RWPE2 (cell line): Measurements from ENCODE around the gene DIPK2B.

ENCODE experiments used
- ATAC-seq: fragments of 200-7000 bp; cut with Tn5 transposase; 3 replicates; pipeline ENCODE4 v1.9.1; 2021; ENCODE audit warnings: low read depth
- DNase-seq: peaks from one replicate; pipeline ENCODE4 v3.0.0-alpha.2; 2020; ENCODE audit warnings: low spot score
- H3K27ac ChIP-seq: fragments of 450-650 bp; 2 replicates; pipeline ENCODE4 v1.5.1; 2017; ENCODE audit warnings: mild to moderate bottlenecking; ENCODE audit not compliant: poor library complexity, severe bottlenecking
- H3K27me3 ChIP-seq: fragments of 250-450 bp; sonication (Bioruptor Pico); 2 replicates; pipeline ENCODE4 v1.5.1; 2021; ENCODE audit warnings: mild to moderate bottlenecking, moderate library complexity; ENCODE audit not compliant: insufficient read depth, poor library complexity, severe bottlenecking
- H3K36me3 ChIP-seq: fragments of 250-450 bp; sonication (Bioruptor Pico); 2 replicates; pipeline ENCODE4 v1.5.1; 2020; ENCODE audit warnings: low read depth, mild to moderate bottlenecking, moderate library complexity
- H3K4me1 ChIP-seq: fragments of 250-450 bp; sonication (Bioruptor Pico); 2 replicates; pipeline ENCODE4 v1.5.1; 2021; ENCODE audit warnings: mild to moderate bottlenecking, moderate library complexity; ENCODE audit not compliant: insufficient read depth, poor library complexity, severe bottlenecking
- H3K4me3 ChIP-seq: fragments of 250-450 bp; sonication (Bioruptor Pico); 2 replicates; pipeline ENCODE4 v1.5.1; 2021; ENCODE audit warnings: mild to moderate bottlenecking, moderate library complexity; ENCODE audit not compliant: severe bottlenecking
- H3K9me3 ChIP-seq: fragments of 250-450 bp; sonication (Bioruptor Pico); 2 replicates; pipeline ENCODE4 v1.5.1; 2021; ENCODE audit warnings: mild to moderate bottlenecking, moderate library complexity; ENCODE audit not compliant: severe bottlenecking
- TF ChIP-seq, protein P1 (sequence below): fragments of 450-650 bp; IDR thresholded peaks from one replicate; pipeline ENCODE4 v1.5.1; 2017; ENCODE audit warnings: mild to moderate bottlenecking, moderate library complexity; ENCODE audit not compliant: poor library complexity, severe bottlenecking

Gene DIPK2B

GRCh38 chrX:45198706-45199105, 2.0 kb downstream of the DIPK2B start:
- Histone ChIP-seq H3K27me3 (no peaks in the 10 kb centered on the region), H3K4me3 (no peak overlapping the region), H3K9me3 (no peaks in the 10 kb centered on the region), H3K27ac (no peak overlapping the region), H3K36me3 (no peaks in the 10 kb centered on the region), H3K4me1 (no peaks in the 10 kb centered on the region)
- ATAC-seq, result no peak
- DNase-seq, result no peak
- TF ChIP-seq, protein P1, sequence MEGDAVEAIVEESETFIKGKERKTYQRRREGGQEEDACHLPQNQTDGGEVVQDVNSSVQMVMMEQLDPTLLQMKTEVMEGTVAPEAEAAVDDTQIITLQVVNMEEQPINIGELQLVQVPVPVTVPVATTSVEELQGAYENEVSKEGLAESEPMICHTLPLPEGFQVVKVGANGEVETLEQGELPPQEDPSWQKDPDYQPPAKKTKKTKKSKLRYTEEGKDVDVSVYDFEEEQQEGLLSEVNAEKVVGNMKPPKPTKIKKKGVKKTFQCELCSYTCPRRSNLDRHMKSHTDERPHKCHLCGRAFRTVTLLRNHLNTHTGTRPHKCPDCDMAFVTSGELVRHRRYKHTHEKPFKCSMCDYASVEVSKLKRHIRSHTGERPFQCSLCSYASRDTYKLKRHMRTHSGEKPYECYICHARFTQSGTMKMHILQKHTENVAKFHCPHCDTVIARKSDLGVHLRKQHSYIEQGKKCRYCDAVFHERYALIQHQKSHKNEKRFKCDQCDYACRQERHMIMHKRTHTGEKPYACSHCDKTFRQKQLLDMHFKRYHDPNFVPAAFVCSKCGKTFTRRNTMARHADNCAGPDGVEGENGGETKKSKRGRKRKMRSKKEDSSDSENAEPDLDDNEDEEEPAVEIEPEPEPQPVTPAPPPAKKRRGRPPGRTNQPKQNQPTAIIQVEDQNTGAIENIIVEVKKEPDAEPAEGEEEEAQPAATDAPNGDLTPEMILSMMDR, result no peak

- ATAC-seq, result no peak
- no peak overlapping the region for H3K27ac ChIP-seq
- no peaks in the 10 kb centered on the region for H3K9me3 ChIP-seq
Observed at GRCh38 chrX:45198301-45198700, 2.4 kb downstream of the DIPK2B start.

GRCh38 chrX:45196701-45197100, 4.0 kb downstream of the DIPK2B start:
- H3K4me1 ChIP-seq, result no peaks in the 10 kb centered on the region
- H3K4me3 ChIP-seq, result no peak overlapping the region
- H3K36me3 ChIP-seq, result no peaks in the 10 kb centered on the region
- ATAC-seq, result no peak
- no peaks in the 10 kb centered on the region for H3K9me3 ChIP-seq
- H3K27me3 ChIP-seq, result no peaks in the 10 kb centered on the region
- no peak overlapping the region for H3K27ac ChIP-seq
- DNase-seq, result no peak
- TF ChIP-seq, protein P1, result no peak

More at GRCh38 chrX:45198301-45198700, 2.4 kb downstream of the DIPK2B start:
- no peaks in the 10 kb centered on the region for H3K4me1 ChIP-seq
- TF ChIP-seq, protein P1, result no peak
- no peaks in the 10 kb centered on the region for H3K36me3 ChIP-seq
- H3K4me3 ChIP-seq, result no peak overlapping the region
- no peaks in the 10 kb centered on the region for H3K27me3 ChIP-seq
- DNase-seq, result no peak

DNA sequence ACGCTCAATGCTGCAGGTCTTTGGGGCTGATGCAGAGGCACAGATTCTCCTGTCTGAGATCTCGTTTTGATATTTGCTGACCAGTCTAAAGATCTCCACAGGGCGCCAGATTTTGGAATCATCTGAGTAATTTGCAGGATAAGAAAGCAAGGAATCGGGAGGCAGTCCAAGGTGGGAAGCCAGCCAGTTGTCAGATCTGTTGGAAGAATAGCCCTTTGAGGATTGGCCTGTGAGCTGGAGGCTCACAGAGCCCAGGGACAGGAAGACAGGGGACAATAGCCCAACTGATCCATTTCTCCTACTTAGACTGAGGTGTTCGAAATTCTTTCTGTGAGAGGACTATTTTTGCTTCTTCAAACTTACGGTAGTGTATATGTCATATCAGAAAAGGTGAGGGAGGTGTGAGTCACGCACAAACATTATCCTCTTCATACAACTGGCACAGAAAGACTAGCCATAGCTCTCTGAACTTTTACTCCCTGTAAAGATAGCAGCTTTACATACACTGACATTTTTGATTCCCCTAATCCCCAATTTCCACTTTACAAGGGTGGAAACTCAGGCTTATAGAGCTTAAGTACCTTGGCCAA, 8.8 kb downstream of the DIPK2B start:
- H3K27ac ChIP-seq, result no peak overlapping the region
- H3K36me3 ChIP-seq, result no peaks in the 10 kb centered on the region
- no peak for ATAC-seq
- no peak overlapping the region for H3K4me3 ChIP-seq
- no peaks in the 10 kb centered on the region for H3K27me3 ChIP-seq
- DNase-seq, result no peak
- H3K4me1 ChIP-seq, result no peaks in the 10 kb centered on the region
- TF ChIP-seq, protein P1, result no peak
- H3K9me3 ChIP-seq, result no peaks in the 10 kb centered on the region

DNA sequence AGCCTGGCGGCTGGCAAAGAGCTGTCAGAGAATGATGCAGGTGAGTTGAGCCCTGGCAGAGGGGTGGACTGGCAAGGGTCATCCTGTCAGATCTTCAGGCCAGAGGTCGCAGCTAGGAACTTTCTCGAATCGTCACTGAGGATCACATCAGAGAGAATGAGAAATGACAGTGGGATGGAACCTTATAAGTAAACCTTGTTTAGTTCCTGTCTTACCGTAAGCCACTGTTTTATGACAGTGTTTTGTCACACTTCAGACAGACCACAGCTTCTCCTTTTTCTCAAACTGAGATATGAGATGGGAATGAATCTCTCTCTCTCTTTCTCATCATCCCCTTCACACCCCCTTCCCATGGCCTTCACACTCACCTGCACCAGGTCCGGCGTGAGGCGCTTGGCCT, 9.3 kb downstream of the DIPK2B start:
- H3K36me3 ChIP-seq, result no peaks in the 10 kb centered on the region
- no peaks in the 10 kb centered on the region for H3K27me3 ChIP-seq
- TF ChIP-seq, protein P1, result no peak
- no peak overlapping the region for H3K4me3 ChIP-seq
- H3K4me1 ChIP-seq, result no peaks in the 10 kb centered on the region
- DNase-seq, result no peak
- H3K27ac ChIP-seq, result no peak overlapping the region
- H3K9me3 ChIP-seq, result no peaks in the 10 kb centered on the region
- no peak for ATAC-seq
